HG02981 (cell line): Measurements from ENCODE around the gene RHOU.
"Not testable (repeated sequence)": the region's sequence is repeated elsewhere in the genome, so short reads cannot be mapped to it uniquely, and the experiment has no call there.

ENCODE experiments used
- ATAC-seq: cut with Tn5 transposase; IDR thresholded peaks from one replicate; pipeline ENCODE4 v1.9.1; 2021; ENCODE audit warnings: mild to moderate bottlenecking, moderate library complexity; ENCODE audit not compliant: unreplicated experiment

The RHOU gene

DNA sequence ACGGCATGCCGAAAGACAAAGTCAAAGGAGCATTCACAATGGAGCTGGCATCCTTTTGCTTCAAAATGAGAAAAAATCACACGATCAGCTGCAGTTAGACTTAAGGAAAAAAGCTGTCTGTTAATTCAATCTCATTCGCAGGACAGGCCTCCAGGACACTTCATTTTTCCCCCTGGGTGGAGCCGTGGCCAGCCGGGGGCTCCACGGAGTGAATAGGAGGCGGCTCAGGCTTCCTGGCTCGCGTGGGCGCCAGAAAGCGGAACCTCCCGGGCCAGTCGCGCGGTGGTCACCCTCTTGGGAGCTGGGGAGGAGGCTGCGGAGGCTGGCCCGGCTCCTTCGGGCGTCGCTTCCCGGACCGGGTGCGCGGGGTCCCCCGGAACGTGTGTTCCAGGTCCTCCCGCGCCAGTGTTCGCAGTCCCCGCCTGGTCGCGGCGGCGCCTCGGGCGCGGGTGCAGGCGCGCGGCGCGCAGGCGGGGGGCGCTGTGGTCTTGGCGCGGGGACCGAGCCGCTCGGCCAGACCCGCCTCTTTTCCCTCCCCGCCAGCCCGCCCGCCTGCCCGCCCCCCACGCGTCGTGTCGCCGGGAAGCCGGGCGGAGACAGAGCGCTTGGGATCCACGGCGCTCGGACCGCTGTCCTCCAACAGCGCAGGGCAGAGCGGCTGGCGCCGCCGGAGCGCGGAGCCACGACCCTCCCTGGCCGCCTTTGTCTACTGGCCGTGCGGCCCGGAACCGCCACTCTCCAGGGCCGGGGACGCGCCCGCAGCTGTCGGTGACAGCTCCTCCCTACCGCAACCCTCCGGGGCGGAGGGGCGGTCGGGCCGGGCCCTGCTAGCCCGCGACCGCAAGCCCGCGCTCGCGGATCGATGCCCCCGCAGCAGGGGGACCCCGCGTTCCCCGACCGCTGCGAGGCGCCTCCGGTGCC is at the start of gene RHOU:
Gene RHOU, plus strand, starts transcription at position 599 of the 921 bp plus-strand sequence. Its CDS starts 264 bp downstream, at position 863.
- ATAC-seq = peak; percentile 67

DNA sequence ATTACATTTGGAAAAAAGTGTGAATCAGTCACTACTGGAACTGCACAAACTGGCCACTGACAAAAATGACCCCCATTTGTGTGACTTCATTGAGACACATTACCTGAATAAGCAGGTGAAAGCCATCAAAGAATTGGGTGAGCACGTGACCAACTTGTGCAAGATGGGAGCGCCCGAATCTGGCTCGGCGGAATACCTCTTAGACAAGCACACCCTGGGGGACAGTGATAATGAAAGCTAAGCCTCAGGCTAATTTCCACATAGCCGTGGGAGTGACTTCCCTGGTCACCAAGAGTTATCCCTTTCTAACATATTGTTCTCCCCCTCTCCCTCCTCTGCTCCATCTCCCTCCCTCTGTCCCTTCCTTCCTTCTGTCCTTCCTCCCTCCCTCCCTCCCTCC is 47.7 kb upstream of the RHOU start:
- no peak for ATAC-seq

DNA sequence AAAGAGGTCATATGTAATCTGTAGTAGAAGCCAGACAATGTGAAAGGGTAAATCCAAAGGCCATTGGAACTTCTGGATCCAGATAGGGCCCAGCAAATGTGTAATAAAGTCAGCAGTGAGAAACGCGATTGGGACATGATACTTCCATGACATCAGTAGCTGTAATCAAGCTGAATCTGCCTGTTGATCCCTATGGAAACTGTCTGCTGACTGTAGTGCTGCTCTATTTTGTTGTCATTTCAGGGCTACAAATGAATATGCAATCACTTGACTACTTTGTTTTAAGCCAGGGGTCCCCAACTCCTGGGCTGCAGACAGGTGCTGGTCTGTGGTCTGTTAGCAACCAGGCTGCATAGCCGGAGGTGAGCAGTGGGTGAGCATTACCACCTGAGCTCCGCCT is 46.0 kb upstream of the RHOU start:
- ATAC-seq = no peak

DNA sequence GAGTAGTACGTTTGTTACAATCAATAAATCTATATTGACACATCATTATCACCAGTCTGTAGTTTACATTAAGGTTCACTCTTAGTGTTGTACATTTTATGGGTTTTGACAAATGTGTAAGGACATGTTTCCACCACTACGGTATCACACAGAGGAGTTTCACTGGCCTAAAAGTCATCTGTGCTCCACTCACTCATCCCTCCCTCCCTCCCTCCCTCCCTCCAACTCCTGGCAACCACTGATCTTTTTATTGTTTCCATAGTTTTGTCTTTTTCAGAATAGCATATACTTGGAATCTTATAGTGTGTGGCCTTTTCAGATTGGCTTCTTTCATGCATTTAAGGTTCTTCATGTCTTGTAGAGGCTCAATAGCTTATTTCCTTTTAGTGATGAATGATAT is 44.1 kb upstream of the RHOU start:
- ATAC-seq = no peak

DNA sequence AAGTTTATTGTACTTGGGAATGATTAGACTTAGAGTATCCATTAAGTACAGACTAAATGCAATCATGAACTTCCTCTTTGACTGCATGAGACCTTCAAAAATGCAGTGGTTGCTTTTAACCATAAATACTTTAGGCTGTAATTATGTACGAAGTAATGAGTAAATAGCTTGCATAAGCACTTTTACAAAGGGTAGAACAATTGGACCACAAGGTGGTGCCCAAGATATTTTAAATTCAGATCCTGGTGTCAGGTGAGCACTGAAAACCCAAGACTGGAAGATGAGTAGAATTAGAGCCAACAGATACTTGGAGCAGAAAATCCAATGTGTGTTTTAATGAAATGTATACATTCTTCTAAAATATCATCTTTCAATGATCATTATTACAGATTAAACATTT is 43.4 kb upstream of the RHOU start:
- no peak for ATAC-seq

DNA sequence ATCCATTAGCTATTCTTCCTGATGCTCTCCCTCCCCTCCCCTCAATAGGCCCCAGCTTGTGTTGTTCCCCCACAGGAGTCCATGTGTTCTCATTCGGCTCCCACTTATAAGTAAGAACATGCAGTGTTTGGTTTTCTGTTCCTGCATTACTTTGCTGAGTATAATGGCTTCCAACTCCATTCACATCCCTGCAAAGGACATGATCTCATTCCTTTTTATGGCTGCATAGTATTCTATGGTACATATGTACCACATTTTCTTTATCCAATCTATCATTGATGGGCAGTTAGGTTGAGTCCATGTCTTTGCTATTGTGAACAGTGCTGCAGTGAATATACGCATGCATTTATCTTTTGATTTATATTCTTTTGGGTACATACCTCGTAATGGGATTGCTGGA is 40.8 kb upstream of the RHOU start:
- ATAC-seq = not testable (repeated sequence)

DNA sequence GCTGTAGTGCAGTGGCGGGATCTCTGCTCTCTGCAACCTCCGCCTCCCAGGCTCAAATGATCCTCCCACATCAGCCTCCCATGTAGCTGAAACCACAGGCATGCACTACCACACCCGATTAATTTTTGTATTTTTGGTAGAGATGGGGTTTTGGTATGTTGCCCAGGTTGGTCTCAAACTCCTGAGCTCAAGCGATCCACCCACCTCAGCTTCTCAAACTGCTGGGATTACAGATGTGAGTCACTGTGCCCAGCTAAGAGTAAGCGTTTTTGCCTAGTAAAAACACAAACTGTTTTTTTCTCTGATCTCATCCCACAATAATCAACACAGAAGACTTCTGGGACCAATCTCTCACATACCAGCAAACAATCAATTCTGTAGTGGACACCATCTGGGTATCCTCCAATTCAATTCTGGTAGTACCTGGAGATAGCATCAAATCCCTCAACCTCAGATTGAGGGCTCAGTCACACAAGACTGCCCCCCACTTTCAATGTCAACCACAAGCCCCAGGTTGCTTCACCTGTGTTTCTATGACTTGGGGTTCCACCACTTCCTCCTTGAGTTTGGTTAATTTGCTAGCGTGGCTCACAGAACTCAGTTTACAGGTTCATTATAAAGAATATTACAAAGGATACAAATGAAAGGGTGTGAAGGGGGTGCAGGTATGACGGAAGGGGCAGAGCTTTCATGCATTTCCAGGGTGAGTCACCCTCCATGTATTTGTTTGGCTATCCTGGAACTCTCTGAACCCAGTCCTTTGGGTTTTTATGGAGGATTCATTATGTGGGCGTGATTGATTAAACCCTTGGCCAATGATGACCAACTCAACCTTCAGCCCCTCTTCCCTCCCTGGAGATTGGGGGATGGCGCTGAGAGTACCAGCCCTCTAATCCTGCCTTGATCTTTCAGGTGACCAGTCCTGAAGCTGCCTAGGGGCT is 40.0 kb upstream of the RHOU start:
- ATAC-seq = no peak

DNA sequence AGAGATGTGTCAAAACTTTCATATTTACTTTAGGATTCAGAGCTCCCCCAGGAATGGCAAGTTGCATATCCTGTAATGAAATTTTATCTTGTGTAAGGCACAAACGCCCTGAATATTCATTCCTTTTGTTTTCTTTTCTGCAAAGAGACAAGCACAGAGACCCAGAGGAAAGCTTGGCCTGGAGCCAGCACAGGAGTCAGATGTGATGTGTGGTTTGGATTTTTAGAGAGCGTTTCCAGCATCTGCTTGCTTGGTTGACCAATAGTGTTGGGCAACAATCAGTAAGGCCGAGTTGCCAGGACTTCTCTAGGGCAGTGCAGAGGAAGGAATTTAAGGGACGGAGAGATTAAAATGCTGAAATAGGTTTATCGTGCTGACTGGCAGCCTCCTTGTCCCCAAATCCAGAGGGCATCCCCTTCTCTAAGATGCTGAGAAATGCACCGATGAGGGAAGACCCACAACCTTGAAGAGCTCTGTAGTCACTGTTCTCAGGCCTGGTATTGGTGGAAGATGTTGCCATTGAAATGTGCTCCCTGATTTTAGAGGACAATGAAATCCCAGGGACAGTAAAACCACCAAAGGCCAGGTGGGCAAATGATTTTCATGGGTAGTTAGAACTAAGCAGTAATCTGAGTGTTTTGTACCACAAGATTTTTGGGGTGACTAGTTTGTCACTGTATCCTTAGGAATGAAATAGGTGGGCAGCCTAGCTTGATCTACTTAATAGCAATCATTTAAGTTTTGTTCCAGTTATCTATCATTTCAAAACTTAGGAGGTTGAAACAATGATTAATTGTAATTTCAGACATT is 37.9 kb upstream of the RHOU start:
- no peak for ATAC-seq

DNA sequence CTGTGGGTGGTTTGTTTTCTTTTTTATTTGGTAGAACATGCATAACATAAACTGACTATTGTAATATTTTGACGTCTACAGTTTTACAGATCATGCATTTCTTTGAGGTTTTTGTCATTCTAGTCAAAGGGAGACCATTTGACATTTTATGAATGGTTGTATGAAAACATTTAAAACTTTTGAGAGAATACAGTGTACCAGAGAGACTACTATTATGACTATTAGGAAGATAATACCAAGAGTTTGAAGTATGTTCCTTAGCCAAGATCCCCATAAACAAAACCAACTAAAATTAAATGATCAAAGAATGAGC is 37.3 kb upstream of the RHOU start:
- no peak for ATAC-seq

DNA sequence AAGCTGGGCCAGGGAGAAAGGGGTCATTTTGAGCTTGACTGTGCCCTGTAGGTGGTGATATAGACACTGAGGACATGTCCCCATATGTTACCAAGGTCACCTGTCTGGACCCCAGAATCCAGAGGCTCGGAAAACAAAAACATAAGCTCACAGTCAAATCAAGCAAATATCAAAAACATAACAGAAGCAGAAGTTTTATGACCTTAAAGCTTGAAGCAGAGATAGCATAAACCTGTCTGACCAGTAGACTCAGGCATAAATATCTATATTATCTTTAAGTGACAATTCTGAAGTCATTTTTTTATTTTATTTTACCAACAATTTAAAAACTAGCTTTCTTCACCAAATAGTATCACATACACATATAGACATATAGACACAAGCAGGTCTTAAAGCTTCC is 32.8 kb upstream of the RHOU start:
- ATAC-seq = no peak

DNA sequence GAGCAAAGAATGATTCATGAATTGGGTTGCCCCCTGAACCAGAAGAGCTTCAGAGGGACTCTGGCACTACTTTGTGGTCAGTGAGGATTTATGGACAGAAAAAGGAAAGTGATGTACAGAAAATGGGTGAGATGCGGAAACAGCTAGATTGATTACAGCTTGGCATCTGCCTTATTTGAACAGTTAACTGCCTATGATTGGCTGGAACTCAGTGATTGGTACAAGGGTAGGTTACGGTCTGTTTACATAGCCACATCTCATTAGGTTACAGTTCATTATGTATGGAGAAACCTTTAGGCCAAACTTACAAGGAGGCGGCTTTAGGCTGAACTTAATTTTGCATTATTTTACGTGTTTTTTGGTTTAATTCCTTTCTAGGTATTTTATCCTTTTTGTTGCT is 29.0 kb upstream of the RHOU start:
- ATAC-seq = no peak

DNA sequence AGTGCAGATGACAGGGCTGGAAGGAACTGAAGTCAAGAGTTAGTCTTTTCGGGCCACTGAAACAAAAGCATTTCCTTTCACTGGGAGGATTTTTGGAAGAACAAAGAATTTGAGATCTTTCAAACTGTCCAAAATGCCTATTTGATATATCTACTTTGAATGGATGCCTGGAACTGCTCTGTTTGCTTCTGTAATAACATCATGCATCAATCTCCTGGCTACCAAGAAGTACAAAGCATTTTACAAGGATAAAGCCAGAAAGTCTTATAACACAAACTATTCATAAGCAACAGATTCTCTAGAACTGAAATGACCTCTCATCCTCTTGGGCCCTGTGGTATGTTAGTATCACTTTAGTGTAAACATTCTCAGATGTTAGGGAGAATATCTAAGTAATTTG is 18.2 kb upstream of the RHOU start:
- no peak for ATAC-seq

DNA sequence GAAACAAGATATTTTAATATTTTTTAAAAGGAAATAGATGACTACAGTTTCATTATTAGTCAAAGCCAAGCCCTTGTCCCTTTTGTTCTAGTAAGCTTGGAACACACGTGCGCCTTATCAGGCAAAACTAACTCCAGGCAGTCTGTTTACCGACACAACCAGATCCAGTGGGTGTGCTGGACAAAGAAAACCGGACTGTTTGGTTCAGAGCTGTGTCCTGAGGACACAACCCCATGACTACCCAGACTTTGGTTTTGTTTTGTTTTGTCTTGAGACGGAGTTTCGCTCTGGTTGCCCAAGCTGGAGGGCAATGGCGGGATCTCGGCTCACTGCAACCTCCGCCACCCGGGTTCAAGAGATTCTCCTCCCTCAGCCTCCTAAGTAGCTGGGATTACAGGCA is 13.9 kb upstream of the RHOU start:
- ATAC-seq = no peak

DNA sequence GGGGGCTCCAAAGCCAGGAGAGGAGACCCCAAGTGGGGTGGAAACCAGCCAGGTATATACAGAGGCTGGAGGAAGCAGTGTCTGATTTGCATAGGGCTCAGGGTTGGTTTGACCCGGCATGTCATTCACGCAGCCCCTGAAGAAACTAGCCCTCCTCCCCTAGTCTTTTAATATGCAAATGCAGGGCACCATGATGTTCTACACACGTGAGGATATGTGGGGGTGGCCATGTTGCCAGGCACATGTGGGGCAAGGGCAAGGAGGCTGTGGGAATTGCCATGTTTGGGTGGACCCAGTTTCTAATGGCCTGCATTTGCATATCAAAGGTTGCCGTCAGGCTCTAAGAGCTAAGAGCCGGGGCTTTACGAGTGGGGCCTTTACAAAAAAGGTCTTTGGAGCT is 12.0 kb upstream of the RHOU start:
- no peak for ATAC-seq

DNA sequence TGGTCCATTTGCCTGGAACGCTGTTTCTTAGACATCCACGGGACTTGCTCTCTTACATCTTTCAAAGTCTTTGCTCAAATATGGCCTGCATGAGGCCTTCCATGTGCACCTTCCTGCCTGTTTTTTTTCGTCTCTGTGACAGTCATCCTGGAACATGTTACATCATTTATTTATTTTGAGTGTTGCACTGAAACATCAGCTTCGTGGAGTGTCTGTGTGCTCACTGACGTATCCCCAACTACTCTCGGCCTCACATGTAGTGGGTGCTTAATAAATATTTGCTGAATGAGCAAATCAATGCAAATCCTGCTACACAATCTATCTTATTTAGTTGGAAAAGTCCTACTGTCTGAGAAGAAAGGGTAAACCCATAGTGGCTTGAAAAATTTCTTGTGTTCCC is 11.4 kb upstream of the RHOU start:
- no peak for ATAC-seq

DNA sequence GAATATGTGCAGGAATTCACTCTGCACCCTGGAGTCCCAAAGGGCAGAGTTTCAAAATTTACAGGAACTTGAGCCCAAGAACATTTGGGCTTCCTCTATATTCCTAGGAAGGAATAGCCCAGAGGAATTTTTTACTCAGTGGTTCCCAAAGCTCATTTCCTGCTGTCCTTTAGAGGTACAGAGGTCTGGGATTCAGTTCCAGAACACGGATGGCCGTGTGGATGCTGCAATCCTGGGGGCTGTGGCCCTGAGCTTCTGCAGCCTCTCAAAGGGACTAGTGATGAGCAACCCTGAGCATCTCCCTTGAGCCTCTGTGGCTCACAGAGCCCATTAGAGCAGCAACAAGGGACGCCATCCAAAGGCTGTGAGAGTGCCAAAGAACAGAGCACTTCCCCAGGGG is 10.1 kb upstream of the RHOU start:
- no peak for ATAC-seq

DNA sequence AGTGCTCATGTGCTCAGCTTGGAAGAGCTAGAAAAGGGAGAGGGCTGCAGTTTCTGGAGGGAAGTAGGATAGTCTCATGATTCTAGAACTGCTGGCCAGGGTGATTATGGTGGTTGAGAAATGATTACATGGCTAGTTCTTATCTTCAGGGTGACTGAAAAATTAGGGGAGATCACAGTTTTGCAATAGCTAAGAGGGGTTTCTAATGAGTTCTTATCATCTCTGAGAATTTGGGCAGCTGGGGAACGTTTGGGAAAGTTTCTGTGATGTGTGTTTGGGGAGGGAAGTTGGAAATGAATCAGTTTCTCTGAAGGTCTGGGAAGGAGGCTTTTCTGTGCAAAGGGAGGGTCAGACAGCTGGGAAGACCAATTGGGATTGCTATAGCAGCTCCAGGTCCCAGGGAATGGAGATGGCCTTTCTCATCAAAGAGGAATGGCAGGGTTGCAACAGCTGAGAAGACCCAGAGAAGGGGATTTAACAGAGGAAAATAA is 7.6 kb upstream of the RHOU start:
- ATAC-seq = no peak

DNA sequence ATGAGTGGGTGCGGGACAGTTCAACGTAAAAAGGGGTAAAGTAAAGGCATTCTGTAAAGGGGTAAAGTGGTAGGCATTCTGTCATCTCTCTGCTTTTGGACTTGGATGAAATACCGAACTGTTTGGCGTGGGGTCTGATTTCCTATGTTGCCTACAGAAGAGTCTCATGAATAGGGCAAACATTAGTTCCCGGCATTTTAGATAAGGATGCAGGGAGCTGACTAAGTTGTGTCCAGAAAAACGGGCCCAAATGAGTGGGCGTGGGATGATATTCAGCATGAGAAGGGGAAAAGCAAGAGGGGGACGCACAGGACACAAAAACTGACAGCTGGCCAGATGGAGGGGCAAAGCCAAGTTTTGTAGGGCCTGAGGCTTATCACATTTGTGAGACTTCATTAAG is 2.9 kb upstream of the RHOU start:
- ATAC-seq = no peak

DNA sequence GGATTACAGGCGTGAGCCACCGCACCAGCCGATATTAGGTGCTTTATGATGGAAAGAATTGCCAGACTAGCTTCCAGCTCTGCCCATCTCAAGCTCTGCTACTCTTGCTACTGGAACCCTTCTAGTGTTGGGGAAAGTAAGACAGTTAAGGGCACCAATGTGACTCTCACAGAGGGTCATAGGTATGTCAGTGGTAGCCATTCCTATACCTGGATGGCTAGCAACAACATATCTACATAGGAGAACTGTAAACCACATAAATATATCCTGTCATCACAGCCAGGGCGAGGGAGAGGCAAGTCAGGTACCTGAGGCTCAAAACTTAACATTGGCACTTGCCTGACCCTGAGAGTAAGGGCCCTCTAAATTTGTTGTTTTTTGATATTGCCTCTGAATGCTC is 1.7 kb upstream of the RHOU start:
- ATAC-seq = no peak

DNA sequence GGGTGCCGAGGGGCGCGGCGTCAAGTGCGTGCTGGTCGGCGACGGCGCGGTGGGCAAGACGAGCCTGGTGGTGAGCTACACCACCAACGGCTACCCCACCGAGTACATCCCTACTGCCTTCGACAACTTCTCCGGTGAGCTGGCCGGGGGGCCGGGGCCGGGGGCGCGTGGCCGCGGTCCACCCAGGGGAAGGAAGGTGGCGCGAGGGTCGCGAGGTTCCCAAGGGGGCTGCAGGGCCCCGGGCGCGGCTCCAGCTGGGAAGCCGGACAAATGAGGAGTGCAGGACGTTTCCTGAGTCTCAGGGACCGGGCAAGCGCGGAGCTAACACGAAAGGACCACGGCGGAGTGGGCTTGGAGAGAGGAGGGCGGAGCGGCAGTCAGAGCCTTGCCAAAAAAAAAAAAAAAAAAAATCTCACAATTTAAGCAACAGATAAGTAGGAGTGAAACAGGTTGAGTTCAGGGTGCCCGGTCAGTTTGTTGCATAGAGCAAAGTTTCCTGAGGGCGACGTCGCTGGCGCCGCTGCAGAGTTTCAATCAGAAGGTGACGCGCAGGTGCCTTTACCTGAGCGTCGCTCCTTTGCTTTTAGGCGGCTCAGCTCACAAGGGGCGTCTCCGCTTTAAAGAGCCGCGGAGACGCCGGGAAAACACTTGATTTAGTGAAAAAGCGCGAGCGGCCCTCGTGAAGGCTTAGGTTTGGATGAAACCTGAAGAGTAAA is 750 bp downstream of the RHOU start:
- ATAC-seq = peak; percentile 12
